Superior temporal gyrus (tissue), 1 donor: ENCODE measurements around the gene KCNN3.

Experiments
- DNase-seq: peaks from one replicate; pipeline ENCODE4 v3.0.0-alpha.2; 2016; ENCODE audit errors: extremely low spot score

KCNN3 gene

DNA sequence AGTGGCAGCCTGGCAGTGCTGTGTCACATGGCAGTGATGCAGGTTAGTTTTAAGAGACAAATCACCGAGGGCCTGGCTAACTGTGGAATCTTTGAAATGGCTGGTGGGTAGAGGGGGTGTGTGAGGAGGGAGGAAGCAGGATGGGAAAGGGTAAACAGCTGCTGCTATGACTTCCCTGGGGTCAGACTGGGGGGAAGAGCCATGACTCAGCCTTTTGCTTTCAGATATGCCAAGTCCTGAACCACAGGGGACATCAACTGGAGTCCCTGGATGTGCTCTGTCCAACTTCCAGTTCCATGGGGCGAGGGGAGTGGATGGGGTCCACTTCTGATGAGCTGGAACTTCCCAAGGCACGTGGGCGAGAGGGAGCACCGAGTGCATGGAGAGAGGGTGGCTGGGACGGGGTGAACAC lies 141.0 kb downstream of the KCNN3 start:
- DNase-seq: no peak

DNA sequence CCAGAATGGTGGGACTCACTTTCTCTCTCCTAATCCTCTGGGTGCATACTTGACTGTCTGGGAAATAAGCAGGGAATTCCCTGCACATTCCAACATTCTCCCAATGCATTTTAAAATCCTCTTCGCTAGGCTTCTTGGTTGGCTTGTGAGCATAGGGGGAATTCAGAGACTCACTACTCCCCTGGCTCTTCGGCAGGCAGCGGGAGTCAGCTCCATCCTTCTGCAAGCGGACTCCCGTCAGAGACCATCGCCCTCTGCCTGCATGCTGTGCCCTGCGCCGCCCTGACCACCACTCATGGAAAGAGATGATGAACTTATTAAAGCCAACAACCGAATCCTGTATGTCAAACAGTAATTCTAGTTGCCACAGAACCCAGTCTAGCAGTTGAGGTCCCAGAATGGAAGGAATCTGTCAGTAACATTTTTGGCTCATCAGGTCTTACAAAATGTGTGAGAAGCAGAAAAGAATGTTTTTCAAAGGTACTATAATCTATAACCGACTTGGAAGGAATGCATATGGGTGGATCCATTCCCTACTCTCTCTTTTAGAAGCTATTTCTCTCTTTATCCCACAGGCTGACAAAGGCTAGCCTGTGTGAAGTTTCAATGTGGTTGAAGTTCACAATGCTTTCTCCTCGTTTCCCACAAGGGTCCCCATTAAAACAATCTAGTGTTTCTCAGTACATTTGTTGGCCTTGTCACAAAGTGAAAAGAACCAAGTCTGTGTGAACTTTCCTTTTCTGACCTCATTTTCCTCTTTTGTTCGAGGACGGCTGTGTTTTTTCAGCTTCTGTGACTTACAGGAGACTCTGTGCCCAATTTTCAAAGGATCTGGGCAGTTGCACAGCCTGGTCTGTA lies 143.0 kb downstream of the KCNN3 start:
- DNase-seq: no peak

DNA sequence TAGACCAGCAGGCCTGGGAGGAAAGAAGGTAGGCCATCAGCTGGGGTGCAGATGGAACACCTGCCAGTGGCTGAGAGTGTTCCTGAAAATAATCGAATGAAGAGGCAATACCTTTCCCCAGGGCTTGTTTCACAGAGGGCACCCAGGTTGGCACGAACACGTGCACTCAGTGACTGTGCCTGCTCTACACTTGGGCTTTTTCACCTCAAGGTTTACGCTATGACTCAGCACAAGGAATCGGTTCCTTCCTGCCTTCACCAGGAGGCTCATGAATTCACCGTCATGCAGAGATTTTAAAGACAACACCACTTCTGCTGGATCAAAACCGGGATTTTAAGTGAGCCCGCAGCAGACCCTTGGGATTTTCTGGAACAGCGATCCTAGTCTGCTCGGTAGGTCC lies 143.6 kb downstream of the KCNN3 start:
- DNase-seq: no peak

DNA sequence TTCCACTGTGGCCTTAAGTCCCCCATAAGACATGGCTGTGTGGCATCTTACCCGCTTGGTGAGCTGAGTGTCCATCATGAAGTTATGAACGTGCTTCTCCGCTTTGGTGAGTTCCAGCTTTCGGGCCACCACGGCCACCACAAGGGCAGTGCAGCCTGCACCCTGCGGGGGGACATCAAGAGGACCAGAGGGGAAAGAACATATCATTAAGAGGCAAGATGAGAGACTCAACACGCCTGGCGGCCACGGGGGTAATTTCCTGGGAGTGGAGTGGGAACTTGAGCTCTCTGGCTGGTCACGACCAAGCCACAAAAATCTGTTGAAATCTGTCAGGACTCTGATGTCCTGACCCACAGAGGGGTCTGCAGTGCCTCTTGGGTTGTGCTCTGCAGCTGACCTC lies 144.2 kb downstream of the KCNN3 start:
- DNase-seq: no peak

DNA sequence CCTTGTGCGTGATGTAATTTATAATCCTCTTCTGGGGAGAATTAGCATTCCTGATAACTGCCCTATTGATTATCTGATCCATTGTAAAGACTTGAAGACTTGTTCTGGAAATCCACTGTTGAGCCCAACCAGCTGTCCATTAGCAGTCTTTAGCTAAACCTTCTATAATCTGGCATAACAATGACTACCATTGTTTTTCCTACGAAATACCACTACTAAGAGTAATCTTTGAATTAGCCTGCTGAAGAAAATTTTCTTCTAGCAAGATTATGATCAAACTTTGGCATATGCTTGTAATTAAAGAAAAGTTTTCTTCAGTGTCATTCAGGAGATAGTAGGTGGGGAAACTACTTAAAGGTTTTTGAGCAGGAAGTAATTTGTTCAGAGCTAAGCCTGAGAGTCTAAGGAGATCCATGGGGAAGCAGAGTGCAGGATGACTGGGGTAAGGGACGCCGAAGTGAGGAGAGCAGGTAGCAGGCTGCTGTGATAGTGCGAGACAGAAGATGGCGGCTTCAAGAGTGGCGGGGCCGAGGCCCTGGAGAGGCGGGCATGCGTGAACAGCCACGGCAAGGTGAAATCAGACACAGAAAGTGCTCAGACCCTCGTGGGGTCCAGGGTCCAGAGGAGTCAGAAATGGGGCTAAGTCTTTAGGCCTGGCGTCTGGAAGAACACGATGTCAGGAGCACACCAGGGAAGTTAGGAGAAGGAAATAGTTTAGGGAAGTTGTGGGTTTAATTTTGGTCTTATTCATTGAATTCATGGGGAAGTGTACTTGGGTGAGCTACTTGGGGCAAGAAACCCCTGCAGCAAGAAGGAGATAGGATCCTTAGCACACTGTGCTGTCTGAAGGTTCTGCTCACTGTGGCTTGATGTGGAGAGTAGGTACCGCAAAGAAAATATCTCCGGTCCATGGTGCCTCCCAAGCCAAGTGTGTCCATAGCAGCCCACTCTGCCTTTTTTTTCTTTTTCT lies 149.5 kb downstream of the KCNN3 start:
- no peak for DNase-seq

DNA sequence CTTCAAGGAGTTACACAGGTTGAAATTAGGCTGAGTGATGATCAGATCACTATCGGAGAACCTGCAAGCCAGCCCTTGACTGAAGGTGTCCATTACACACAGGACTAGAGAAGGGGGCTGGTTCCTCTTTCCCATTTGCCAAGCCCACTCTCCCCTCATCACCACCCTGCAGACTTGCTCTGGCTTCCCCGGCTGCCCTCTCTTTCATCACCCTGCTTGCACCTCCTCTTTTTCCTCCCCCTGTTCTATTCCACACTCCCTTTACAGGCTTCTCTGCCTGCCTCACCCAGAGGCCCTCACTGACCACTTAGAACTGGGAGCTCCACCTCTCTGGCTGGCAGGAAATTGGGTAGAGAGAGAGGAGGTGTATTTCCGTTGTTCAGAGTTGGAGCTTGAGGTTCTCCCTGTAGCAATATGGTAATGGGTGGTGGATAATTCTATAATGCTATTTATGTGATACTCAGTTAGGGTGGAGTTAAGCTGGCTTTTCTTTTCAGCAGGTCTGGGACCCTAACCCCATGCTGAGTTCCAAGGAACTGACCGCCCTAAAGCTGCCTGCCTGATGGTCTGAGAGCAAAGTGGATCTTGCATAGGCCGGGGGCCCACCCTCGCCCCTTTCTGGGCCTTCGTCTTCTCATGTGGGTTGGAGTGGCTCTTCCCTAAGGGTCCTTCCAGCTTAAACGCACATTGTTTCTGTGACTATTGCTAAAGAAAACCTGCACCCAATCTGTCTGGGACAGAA lies 150.3 kb downstream of the KCNN3 start:
- no peak for DNase-seq

DNA sequence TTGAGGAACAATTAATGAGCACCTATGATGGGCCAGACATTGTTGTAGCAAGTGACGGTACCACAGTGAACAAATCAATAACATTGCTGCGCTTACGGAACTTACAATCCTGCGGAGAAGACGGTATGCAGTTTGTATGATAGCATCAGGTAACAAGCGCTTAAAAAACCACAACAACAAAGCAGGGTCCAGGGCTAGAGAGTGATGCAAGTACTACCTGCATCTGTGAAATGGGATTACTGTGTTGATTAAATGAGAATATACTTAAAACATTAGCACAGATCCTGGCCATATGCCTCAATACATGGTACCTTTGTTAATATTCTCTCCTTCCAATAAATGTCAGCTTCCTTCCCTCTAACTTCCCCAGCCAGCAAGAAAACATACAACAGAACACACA lies 151.5 kb downstream of the KCNN3 start:
- DNase-seq: no peak

DNA sequence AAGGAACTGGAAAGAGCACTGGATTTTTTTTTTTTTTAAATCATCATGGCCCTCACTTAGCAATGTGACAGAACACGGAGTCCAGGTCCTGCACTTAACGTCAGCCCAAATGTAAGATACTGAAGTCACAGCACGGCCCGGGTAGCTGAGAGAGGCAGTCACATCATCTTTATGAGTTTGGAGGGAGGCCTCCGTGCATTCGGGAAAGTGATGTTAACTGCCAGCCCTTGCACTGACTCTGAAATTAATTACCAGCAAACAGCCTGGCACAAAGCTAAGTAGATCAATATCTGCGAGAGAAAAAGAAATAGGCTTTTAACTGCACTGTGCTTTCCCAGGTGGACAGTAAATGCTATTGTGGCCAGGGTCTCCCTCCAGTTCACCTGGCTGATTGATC lies 152.6 kb downstream of the KCNN3 start:
- no peak for DNase-seq

DNA sequence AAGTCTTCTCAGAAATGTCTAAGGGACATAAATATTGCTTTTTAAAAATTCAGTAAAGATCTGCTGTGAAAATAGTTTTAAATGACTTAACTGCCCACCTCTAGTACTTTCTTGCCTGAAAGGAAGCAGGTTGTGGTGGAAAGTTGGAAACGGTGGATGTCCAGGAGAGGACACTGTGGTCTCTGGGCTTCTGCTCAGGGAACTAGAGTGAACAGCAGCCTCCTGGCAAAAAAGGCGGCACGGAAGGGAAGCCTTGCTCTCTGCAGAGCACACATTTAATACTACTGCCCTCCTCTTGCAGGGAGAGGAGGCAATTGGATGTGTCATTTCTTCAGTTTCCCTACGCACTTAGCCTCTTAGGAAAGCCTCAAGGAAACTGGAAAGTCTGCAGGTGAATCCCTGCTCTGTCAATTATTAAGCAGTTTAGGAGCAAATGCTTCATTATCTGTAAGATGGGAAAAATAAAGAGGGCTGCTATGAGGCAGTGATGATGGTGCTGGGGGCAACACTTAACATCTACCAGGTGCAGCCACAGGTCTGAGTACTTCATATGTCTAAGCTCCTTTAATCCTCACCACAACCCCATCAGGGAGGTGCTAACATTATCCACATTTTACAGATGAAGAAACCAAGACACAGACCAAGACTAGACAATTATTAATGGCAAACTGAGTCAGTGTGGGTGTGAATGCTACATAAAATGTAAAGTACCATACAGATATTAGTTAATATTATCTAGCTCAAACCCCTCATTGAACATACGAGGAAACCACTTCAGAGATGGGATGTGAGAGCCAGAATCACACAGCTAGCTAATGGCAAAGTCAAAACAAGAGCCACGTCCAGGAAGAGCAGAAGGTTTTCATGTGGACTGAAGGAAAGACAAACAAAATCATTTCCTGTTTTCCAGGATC lies 153.2 kb downstream of the KCNN3 start:
- no peak for DNase-seq

DNA sequence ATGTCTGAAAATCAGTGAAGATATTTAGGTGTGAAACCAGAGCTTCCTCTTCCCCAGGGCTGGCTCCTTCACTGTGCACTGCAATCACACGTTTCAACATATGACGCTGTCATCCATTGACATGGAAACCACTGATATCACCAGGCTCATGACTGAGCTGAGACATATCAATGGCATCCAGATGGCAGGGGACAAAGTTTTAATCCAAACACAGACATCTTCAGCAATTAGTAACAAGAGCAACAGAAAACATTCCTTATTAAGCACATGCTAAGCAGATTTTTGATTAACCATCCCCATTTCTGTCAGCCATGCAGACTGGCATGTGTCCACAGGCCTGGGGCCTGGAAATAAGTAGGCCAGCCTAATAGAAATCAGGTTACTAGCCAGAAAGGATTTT lies 154.1 kb downstream of the KCNN3 start:
- no peak for DNase-seq

DNA sequence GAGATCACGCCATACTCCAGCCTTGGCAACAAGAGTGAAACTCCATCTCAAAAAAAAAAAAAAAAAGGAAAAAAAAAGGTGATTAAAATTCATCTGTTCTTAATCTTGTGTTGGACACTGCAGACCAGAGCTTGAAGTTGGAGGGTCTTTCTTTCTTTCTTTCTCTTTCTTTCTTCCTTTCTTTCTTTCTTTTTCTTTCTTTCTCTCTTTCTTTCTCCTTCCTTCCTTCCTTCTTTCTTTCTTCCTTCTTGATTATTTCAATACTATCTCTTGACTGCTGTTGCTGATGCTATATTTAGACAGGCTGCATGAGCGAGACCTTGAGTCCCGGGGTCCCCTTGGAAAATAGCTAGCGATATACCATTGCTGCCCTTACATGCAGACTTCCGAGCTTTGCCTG lies 154.7 kb downstream of the KCNN3 start:
- no peak for DNase-seq

DNA sequence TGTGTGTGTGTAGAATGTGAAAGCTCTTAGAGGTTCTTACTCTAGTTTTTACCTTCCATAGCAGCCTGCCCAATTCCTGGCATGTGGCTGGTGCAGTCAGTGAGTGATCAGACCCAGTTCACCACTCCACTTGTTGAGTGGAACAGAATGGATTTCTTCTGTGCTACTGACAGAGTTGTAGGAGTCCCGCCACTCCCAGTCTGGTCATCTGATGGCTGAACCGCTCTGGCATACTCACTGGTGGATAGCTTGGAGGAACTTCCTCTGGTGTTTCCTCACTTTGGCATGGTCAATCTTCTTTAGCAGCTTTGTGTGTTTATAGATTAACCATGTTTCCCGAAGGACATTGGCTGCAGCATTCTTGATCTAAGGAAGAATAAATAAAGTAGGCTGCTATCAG lies 155.4 kb downstream of the KCNN3 start:
- DNase-seq: no peak

DNA sequence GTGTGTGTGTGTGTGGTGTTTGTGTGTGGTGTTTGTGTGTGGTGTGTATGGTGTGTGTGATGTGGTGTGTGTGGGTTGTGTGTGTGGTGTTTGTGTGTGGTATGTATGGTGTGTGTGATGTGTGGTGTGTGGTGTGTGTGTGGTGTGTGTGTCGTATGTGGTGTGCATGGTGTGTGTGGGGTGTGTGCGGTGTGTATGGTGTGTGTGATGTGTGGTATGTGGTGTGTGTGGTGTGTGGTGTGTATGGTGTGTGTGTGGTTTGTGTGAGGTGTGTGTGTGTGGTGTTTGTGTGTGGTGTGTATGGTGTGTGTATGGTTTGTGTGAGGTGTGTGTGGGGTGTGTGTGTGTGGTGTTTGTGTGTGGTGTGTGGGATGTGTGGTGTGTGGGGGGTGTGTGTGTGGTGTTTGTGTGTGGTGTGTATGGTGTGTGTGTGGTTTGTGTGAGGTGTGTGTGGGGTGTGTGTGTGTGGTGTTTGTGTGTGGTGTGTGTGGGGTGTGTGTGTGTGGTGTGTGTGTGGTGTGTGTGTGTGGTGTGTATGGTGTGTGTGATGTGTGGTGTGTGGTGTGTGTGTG lies 155.9 kb downstream of the KCNN3 start:
- no peak for DNase-seq

DNA sequence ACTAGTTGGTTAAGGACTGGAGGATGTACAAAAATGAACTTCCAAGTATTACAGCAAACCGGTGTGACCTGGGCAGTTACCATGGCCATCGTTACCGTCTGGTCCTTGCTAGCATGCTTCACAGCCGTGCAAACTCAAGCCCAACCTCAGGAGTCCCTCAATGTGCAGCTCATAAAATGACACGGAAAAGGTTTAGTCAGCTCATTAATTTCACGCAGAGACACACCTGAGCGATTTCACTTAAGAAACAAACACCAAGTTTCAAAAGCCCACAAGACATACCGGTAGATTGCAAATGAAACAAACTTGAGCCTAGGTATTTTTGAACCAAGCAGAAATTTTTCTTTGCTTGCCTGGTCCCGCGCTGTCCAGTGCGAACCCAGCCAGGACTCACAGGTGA lies 157.1 kb downstream of the KCNN3 start:
- DNase-seq: no peak

DNA sequence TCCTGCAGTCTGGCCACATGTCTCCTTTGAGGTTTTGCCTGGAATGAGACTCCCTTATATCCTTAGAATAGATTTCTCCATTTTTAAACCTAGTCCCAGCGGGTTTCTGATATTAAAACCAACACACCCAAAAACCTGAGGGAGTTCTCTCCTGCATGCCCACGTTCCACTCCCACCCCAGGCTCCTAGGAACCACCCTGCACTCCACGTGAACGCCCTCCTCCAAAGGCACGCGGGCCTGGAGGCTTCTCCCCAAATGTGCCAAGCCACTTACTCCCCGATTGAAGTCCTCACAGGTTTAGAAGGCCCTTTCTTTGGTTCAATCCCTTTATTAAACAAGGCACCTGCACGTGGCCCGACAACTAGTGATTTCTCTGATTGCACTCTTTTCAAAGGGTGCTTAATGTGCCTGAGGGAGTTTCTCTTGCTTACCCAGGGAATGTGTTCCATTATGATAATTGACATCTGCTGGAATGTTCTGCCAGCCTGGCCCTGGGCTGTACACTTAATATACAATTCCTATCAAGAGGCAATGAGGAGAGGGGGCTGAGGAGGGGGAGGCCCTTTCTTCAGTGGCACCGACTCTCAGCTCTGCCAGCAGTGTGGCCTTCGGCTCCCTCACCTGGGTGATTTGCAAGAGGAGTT lies 157.8 kb downstream of the KCNN3 start:
- DNase-seq: no peak

DNA sequence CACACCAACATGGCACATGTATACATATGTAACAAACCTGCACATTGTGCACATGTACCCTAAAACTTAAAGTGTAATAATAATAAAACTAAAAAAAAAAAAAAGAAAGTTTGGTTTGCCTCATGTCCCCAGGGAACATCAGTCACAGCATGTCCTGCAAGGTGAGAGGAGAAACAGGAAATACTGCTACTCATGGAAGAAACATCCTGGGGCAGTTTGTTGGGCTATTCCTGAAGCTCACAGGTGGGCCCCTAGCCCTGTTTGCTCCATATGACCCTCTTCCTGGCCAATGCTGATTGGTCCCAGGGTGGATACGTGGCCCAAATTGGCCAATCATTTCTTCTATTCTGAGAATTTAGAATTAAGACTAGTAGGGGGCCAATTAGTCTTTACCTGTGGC lies 158.7 kb downstream of the KCNN3 start:
- no peak for DNase-seq

DNA sequence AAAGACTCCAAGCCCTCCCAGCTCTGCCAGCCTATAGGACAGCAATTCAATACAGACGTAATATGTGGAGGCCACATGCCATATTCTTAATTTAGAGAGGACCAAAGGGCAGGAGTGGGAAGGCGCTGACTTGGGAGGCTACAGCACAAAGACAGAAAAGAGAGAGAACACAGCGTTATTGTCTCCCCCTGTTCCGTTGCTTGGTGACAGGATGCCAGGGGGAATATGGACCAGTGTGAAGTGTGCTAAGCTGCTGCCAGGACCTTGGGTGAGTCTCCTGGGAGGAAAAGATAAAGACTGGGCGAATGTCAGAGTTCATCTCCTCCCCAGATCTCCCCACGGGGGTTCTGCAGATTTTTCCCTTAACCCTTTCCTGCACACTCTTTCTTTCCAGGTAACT lies 160.0 kb downstream of the KCNN3 start:
- DNase-seq: no peak

DNA sequence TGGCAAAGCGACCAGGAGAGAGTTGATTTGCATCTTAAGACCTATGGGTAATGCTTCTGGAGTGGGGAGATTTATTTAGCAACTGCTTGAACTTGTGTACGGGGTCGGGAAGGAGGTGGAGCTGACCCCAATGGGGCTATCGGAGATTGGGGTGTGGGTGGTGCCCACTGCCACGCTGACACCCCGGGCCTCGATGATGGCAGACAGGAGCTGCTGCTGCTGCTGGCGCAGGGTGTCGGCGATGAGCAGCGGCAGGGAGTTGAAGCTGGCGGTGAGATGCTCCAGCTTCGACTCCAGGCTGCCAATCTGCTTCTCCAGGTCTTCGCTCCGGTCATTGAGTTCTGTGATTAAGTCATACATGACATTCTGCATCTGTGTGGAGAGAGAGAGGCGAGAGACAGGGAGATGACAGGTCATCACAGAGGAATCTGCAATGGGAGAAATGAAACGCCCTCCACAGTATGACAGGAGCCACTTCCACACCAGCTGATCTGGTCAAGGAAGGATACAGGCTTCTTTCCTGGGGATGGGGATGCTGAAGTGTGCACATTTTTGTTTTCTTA lies 162.1 kb downstream of the KCNN3 start:
- no peak for DNase-seq

DNA sequence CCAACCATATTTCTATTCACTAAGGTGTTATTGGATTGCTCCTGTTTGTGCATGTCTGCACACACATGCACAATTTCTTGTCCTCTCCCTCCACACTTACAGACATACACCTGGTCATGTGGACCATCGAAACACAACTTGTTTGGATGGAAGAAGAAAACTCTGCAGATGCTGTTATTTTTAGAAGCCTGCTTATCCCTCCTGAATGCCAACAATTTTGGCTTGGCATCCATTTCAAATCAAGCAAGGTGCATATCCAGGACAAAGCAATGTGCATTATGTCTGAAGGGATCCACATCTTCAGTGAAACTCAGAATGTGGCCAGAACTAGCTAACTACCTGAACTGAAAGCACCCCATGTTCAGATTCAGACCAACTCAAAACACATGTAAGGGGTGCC lies 163.2 kb downstream of the KCNN3 start:
- DNase-seq: no peak

DNA sequence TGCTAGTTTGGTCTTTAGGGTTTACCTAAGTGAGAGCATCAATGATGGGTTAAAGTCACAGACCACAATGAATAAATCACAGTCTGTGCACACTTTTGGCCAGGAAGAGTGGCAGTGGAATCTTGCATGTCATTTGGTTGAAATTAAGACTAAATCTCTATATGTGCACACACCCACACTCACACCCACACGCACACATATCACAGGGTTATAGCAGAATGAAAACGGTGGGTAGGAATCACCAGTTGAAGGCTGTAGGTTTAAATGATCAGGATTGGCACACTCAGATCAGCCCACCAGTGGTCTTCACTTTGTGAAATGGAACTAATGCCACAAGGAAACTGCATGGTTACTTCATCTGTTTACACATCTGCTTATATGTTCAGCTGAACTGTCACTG lies 164.5 kb downstream of the KCNN3 start:
- DNase-seq: no peak
